ENCODE measurements around the gene NME3.
"Not testable (repeated sequence)": the region's sequence is repeated elsewhere in the genome, so short reads cannot be mapped to it uniquely, and the experiment has no call there.

The NME3 gene

GRCh38 chr16:1745900-1746692 lies 25.2 kb downstream of the NME3 start:
- no peak for DNase-seq

GRCh38 chr16:1745181-1745899 lies 26.0 kb downstream of the NME3 start:
- peak; percentile 40 for DNase-seq

- peak; percentile 13 for DNase-seq
Observed at GRCh38 chr16:1744338-1744840, 27.0 kb downstream of the NME3 start.

GRCh38 chr16:1743376-1744337 lies 27.7 kb downstream of the NME3 start:
- peak; percentile 17 for DNase-seq

- DNase-seq = peak; percentile 13
Observed at GRCh38 chr16:1741553-1742165, 29.7 kb downstream of the NME3 start.

- DNase-seq = peak; percentile 22
Observed at GRCh38 chr16:1740781-1741490, 30.4 kb downstream of the NME3 start.

- DNase-seq = no peak
Observed at GRCh38 chr16:1740234-1740633, 31.1 kb downstream of the NME3 start.

- no peak for DNase-seq
Observed at GRCh38 chr16:1734816-1735215, 36.5 kb downstream of the NME3 start.

- no peak for DNase-seq
Observed at GRCh38 chr16:1734123-1734522, 37.2 kb downstream of the NME3 start.

GRCh38 chr16:1732551-1732987 lies 38.8 kb downstream of the NME3 start:
- not testable (repeated sequence) for DNase-seq

GRCh38 chr16:1732071-1732470 lies 39.3 kb downstream of the NME3 start:
- DNase-seq = no peak

GRCh38 chr16:1731603-1732002 lies 39.7 kb downstream of the NME3 start:
- no peak for DNase-seq

- no peak for DNase-seq
Observed at GRCh38 chr16:1731073-1731472, 40.3 kb downstream of the NME3 start.

- no peak for DNase-seq
Observed at GRCh38 chr16:1729445-1729844, 41.9 kb downstream of the NME3 start.

GRCh38 chr16:1729026-1729425 lies 42.3 kb downstream of the NME3 start:
- DNase-seq = no peak

- no peak for DNase-seq
Observed at GRCh38 chr16:1727651-1728624, 43.4 kb downstream of the NME3 start.

- no peak for DNase-seq
Observed at GRCh38 chr16:1726661-1727502, 44.5 kb downstream of the NME3 start.

- no peak for DNase-seq
Observed at GRCh38 chr16:1724491-1724890, 46.9 kb downstream of the NME3 start.

- no peak for DNase-seq
Observed at GRCh38 chr16:1723450-1724147, 47.7 kb downstream of the NME3 start.

All from left hindlimb (tissue), 1 donor.